ENCODE measurements around the gene TRIO.

Gene TRIO

GRCh38 chr5:14143841-14144585 is 871 bp downstream of the TRIO start:
- H3K4me1 ChIP-seq (ENCODE audit: control insufficient read depth, insufficient read depth, low read length): peaks cover 28% of the 10 kb centered on the region
- H3K27ac ChIP-seq (ENCODE audit: low read depth, low read length): peak overlapping the region; percentile 93
- peak overlapping the region; percentile 94 for H3K4me3 ChIP-seq (ENCODE audit: low read length)
- H3K9ac ChIP-seq (ENCODE audit: low read length): peak overlapping the region; percentile 88
- no peaks in the 10 kb centered on the region for H3K36me3 ChIP-seq (ENCODE audit: control insufficient read depth, insufficient read depth, low read length)
- H3K27me3 ChIP-seq (ENCODE audit: control insufficient read depth, insufficient read depth, low read length): no peaks in the 10 kb centered on the region

- H3K4me1 ChIP-seq (ENCODE audit: control insufficient read depth, insufficient read depth, low read length): peaks cover 34% of the 10 kb centered on the region
- H3K27me3 ChIP-seq (ENCODE audit: control insufficient read depth, insufficient read depth, low read length): no peaks in the 10 kb centered on the region
- H3K27ac ChIP-seq (ENCODE audit: low read depth, low read length): peak overlapping the region; percentile 93
- H3K4me3 ChIP-seq (ENCODE audit: low read length): peak overlapping the region; percentile 94
- H3K9ac ChIP-seq (ENCODE audit: low read length): peak overlapping the region; percentile 88
- no peaks in the 10 kb centered on the region for H3K36me3 ChIP-seq (ENCODE audit: control insufficient read depth, insufficient read depth, low read length)
These were observed 1.7 kb downstream of the TRIO start for GRCh38 chr5:14144586-14145434.

- peak overlapping the region; percentile 93 for H3K27ac ChIP-seq (ENCODE audit: low read depth, low read length)
- H3K9ac ChIP-seq (ENCODE audit: low read length): peak overlapping the region; percentile 37
- peak overlapping the region; percentile 82 for H3K4me3 ChIP-seq (ENCODE audit: low read length)
- H3K36me3 ChIP-seq (ENCODE audit: control insufficient read depth, insufficient read depth, low read length): no peaks in the 10 kb centered on the region
- H3K27me3 ChIP-seq (ENCODE audit: control insufficient read depth, insufficient read depth, low read length): no peaks in the 10 kb centered on the region
- peaks cover 38% of the 10 kb centered on the region for H3K4me1 ChIP-seq (ENCODE audit: control insufficient read depth, insufficient read depth, low read length)
These were observed 2.5 kb downstream of the TRIO start for GRCh38 chr5:14145435-14146334.

- H3K27me3 ChIP-seq (ENCODE audit: control insufficient read depth, insufficient read depth, low read length): no peaks in the 10 kb centered on the region
- no peak overlapping the region for H3K4me3 ChIP-seq (ENCODE audit: low read length)
- no peak overlapping the region for H3K9ac ChIP-seq (ENCODE audit: low read length)
- H3K27ac ChIP-seq (ENCODE audit: low read depth, low read length): peak overlapping the region; percentile 93
- H3K36me3 ChIP-seq (ENCODE audit: control insufficient read depth, insufficient read depth, low read length): no peaks in the 10 kb centered on the region
- H3K4me1 ChIP-seq (ENCODE audit: control insufficient read depth, insufficient read depth, low read length): peaks cover 38% of the 10 kb centered on the region
These were observed 3.6 kb downstream of the TRIO start for GRCh38 chr5:14146725-14147124.

GRCh38 chr5:14147210-14147609 is 4.1 kb downstream of the TRIO start:
- Histone ChIP-seq H3K4me3 (ENCODE audit: low read length) (no peak overlapping the region), H3K9ac (ENCODE audit: low read length) (no peak overlapping the region), H3K36me3 (ENCODE audit: control insufficient read depth, insufficient read depth, low read length) (no peaks in the 10 kb centered on the region), H3K27ac (ENCODE audit: low read depth, low read length) (peak overlapping the region; percentile 93), H3K27me3 (ENCODE audit: control insufficient read depth, insufficient read depth, low read length) (no peaks in the 10 kb centered on the region), H3K4me1 (ENCODE audit: control insufficient read depth, insufficient read depth, low read length) (peaks cover 38% of the 10 kb centered on the region)

- H3K4me3 ChIP-seq (ENCODE audit: low read length): no peak overlapping the region
- no peaks in the 10 kb centered on the region for H3K36me3 ChIP-seq (ENCODE audit: control insufficient read depth, insufficient read depth, low read length)
- H3K4me1 ChIP-seq (ENCODE audit: control insufficient read depth, insufficient read depth, low read length): peaks cover 45% of the 10 kb centered on the region
- H3K27me3 ChIP-seq (ENCODE audit: control insufficient read depth, insufficient read depth, low read length): no peaks in the 10 kb centered on the region
- H3K9ac ChIP-seq (ENCODE audit: low read length): no peak overlapping the region
- H3K27ac ChIP-seq (ENCODE audit: low read depth, low read length): no peak overlapping the region
These were observed 5.3 kb downstream of the TRIO start for GRCh38 chr5:14148483-14148882.

- Histone ChIP-seq H3K9ac (ENCODE audit: low read length) (no peak overlapping the region), H3K27me3 (ENCODE audit: control insufficient read depth, insufficient read depth, low read length) (no peaks in the 10 kb centered on the region), H3K36me3 (ENCODE audit: control insufficient read depth, insufficient read depth, low read length) (no peaks in the 10 kb centered on the region), H3K4me1 (ENCODE audit: control insufficient read depth, insufficient read depth, low read length) (peaks cover 50% of the 10 kb centered on the region), H3K4me3 (ENCODE audit: low read length) (no peak overlapping the region), H3K27ac (ENCODE audit: low read depth, low read length) (peak overlapping the region; percentile 8)
These were observed 5.9 kb downstream of the TRIO start for GRCh38 chr5:14148890-14149671.

GRCh38 chr5:14149672-14150274 is 6.6 kb downstream of the TRIO start:
- no peak overlapping the region for H3K4me3 ChIP-seq (ENCODE audit: low read length)
- no peak overlapping the region for H3K9ac ChIP-seq (ENCODE audit: low read length)
- peaks cover 57% of the 10 kb centered on the region for H3K4me1 ChIP-seq (ENCODE audit: control insufficient read depth, insufficient read depth, low read length)
- H3K27me3 ChIP-seq (ENCODE audit: control insufficient read depth, insufficient read depth, low read length): no peaks in the 10 kb centered on the region
- H3K27ac ChIP-seq (ENCODE audit: low read depth, low read length): peak overlapping the region; percentile 8
- H3K36me3 ChIP-seq (ENCODE audit: control insufficient read depth, insufficient read depth, low read length): no peaks in the 10 kb centered on the region

- no peak overlapping the region for H3K9ac ChIP-seq (ENCODE audit: low read length)
- H3K36me3 ChIP-seq (ENCODE audit: control insufficient read depth, insufficient read depth, low read length): no peaks in the 10 kb centered on the region
- H3K4me1 ChIP-seq (ENCODE audit: control insufficient read depth, insufficient read depth, low read length): peaks cover 69% of the 10 kb centered on the region
- H3K27me3 ChIP-seq (ENCODE audit: control insufficient read depth, insufficient read depth, low read length): no peaks in the 10 kb centered on the region
- no peak overlapping the region for H3K4me3 ChIP-seq (ENCODE audit: low read length)
- no peak overlapping the region for H3K27ac ChIP-seq (ENCODE audit: low read depth, low read length)
These were observed 8.3 kb downstream of the TRIO start for GRCh38 chr5:14151416-14151815.

- Histone ChIP-seq H3K9ac (ENCODE audit: low read length) (no peak overlapping the region), H3K36me3 (ENCODE audit: control insufficient read depth, insufficient read depth, low read length) (no peaks in the 10 kb centered on the region), H3K27me3 (ENCODE audit: control insufficient read depth, insufficient read depth, low read length) (no peaks in the 10 kb centered on the region), H3K27ac (ENCODE audit: low read depth, low read length) (peak overlapping the region; percentile 83), H3K4me1 (ENCODE audit: control insufficient read depth, insufficient read depth, low read length) (peaks cover 57% of the 10 kb centered on the region), H3K4me3 (ENCODE audit: low read length) (peak overlapping the region; percentile 5)
These were observed 10.1 kb downstream of the TRIO start for GRCh38 chr5:14153071-14153864.

Data from rectal smooth muscle tissue (tissue), 1 donor.